B cell (primary cell): Measurements from ENCODE around the gene H6PD. TPM values are rescaled to one million over a fixed set of nuclear protein-coding genes. Genes with fewer than 3 reads are reported as not detected.

Experiments used
- ATAC-seq: fragments of 200-7000 bp; cut with Tn5 transposase; one replicate; pipeline ENCODE4 v1.10.0; 2021; ENCODE audit warnings: low read depth, mild to moderate bottlenecking, moderate number of reproducible peaks, moderate library complexity
- CTCF ChIA-PET: fragments of 350-600 bp; sonication (Branson Sonifier 250); formaldehyde crosslinking; loops from one replicate; lab custom pipeline; 2021; ENCODE audit warnings: antibody characterized with exemption, inconsistent platforms; lab: Charles Lee
- POLR2A ChIA-PET: fragments of 350-600 bp; sonication (Branson Sonifier 250); formaldehyde crosslinking; loops from one replicate; lab custom pipeline; 2021; ENCODE audit warnings: antibody characterized with exemption; lab: Charles Lee
- DNase-seq: peaks from one replicate; pipeline ENCODE4 v3.0.0; 2013
- H2AFZ ChIP-seq: 2 replicates; pipeline ENCODE4 v1.6.1; 2012; ENCODE audit warnings: mild to moderate bottlenecking, low read depth, low read length; ENCODE audit not compliant: insufficient read depth, poor library complexity, severe bottlenecking
- H3K27ac ChIP-seq, 2 donors: 1 replicate in 1 of 2; 2 replicates in 1 of 2; pipeline ENCODE4 v1.5.1; 2012 to 2013; ENCODE audit warnings: low read length in 2 of 2, mild to moderate bottlenecking in 2 of 2, moderate library complexity in 1 of 2
- H3K27me3 ChIP-seq, 4 experiments: fragments of 200-600 bp in 1 of 4; sonication (generic) in 1 of 4; replicated peaks in 1 of 4; 1 replicate in 2 of 4; 2 replicates in 2 of 4; pipeline versions ENCODE4 v1.6.1 to v1.7.0; 2013 to 2016; ENCODE audit warnings: low read length in 3 of 4, mild to moderate bottlenecking in 2 of 4, mixed read lengths in 1 of 4, moderate library complexity in 1 of 4; ENCODE audit not compliant: insufficient read depth in 4 of 4, control insufficient read depth in 3 of 4; ENCODE audit errors: control extremely low read depth in 1 of 4
- H3K36me3 ChIP-seq, 2 experiments: replicated peaks in 1 of 2; 1 replicate in 1 of 2; 2 replicates in 1 of 2; pipeline versions ENCODE4 v1.6.1 to v1.7.1; 2013; ENCODE audit warnings: low read length in 1 of 2; ENCODE audit not compliant: insufficient read depth in 2 of 2, control insufficient read depth in 1 of 2; ENCODE audit errors: control extremely low read depth in 1 of 2, extremely low read depth in 1 of 2
- H3K4me1 ChIP-seq, 2 donors: fragments of 200-600 bp in 1 of 2; sonication (generic) in 1 of 2; 1 replicate in 1 of 2; 2 replicates in 1 of 2; pipeline versions ENCODE4 v1.5.1 to v1.6.1; 2013 to 2017; ENCODE audit warnings: low read length in 2 of 2; ENCODE audit not compliant: control insufficient read depth in 2 of 2, insufficient read depth in 2 of 2
- H3K4me2 ChIP-seq: replicated peaks from 2 replicates; pipeline ENCODE3; 2012; ENCODE audit warnings: mild to moderate bottlenecking, low read depth, low read length; ENCODE audit not compliant: poor library complexity, severe bottlenecking
- H3K4me3 ChIP-seq, 5 experiments: fragments of 200-600 bp in 1 of 5; sonication (generic) in 1 of 5; 1 replicate in 3 of 5; 2 replicates in 2 of 5; pipeline versions ENCODE4 v1.5.1 to v1.7.0; 2011 to 2016; ENCODE audit warnings: low read length in 4 of 5, mild to moderate bottlenecking in 4 of 5, low read depth in 2 of 5, control low read depth in 1 of 5, moderate library complexity in 1 of 5; ENCODE audit not compliant: insufficient read depth in 1 of 5; ENCODE audit errors: control extremely low read depth in 1 of 5, extremely low read depth in 1 of 5
- H3K79me2 ChIP-seq: fragments of 200-600 bp; sonication (generic); one replicate; pipeline ENCODE4 v1.6.0; 2016; ENCODE audit warnings: low read length; ENCODE audit not compliant: control insufficient read depth, insufficient read depth
- H3K9ac ChIP-seq: fragments of 200-600 bp; sonication (generic); 2 replicates; pipeline ENCODE4 v1.6.1; 2017; ENCODE audit warnings: mild to moderate bottlenecking, low read length, moderate library complexity
- H3K9me3 ChIP-seq, 3 donors: one replicate each; pipeline versions ENCODE4 v1.6.1 to v1.7.1; 2013; ENCODE audit warnings: low read length in 2 of 3; ENCODE audit not compliant: control insufficient read depth in 2 of 3, insufficient read depth in 1 of 3; ENCODE audit errors: control extremely low read depth in 1 of 3
- H4K20me1 ChIP-seq: 2 replicates; pipeline ENCODE4 v1.6.0; 2012; ENCODE audit warnings: mild to moderate bottlenecking, low read length; ENCODE audit not compliant: insufficient read depth, control insufficient read depth, poor library complexity, severe bottlenecking
- H3K27ac Mint-ChIP-seq: one replicate; pipeline ENCODE4 v1.8.0; 2021; ENCODE audit warnings: mixed read lengths
- H3K27me3 Mint-ChIP-seq: one replicate; pipeline ENCODE4 v1.8.0; 2021; ENCODE audit warnings: mixed read lengths
- H3K4me1 Mint-ChIP-seq: one replicate; pipeline ENCODE4 v1.8.0; 2021; ENCODE audit warnings: mixed read lengths
- H3K4me3 Mint-ChIP-seq: one replicate; pipeline ENCODE4 v1.8.0; 2021; ENCODE audit warnings: mixed read lengths
- H3K9me3 Mint-ChIP-seq: one replicate; pipeline ENCODE4 v1.8.0; 2022; ENCODE audit warnings: mixed read lengths; ENCODE audit not compliant: insufficient read depth
- CTCF ChIP-seq: fragments of 200-600 bp; IDR thresholded peaks from one replicate; pipeline ENCODE4 v1.8.0; 2022; ENCODE audit warnings: antibody characterized with exemption, mild to moderate bottlenecking
- EZH2 ChIP-seq: IDR thresholded peaks from 2 replicates; pipeline ENCODE4 v1.6.1; 2012; ENCODE audit warnings: borderline replicate concordance, low read depth, mild to moderate bottlenecking, moderate library complexity, low read length; ENCODE audit not compliant: insufficient read depth, poor library complexity, severe bottlenecking
- WGBS: methylation state at CpG from one replicate; pipeline ENCODE4 v1.1.5; 2013; ENCODE audit warnings: missing lambda C conversion rate; ENCODE audit not compliant: insufficient coverage; 5-methylcytosine and 5-hydroxymethylcytosine counted together
- intact Hi-C: fragments of 100-400 bp; cut with micrococcal nuclease; formaldehyde crosslinking; loops from one replicate; pipeline ENCODE4 v1.10.0; 2022
- polyA plus RNA-seq: library from polyadenylated mRNA; depleted of rRNA; stranded (reverse); fragments of >200 nt; gene quantifications from 2 replicates; pipeline ENCODE4 v1.2.3, GENCODE V29; 2012
- total RNA-seq, 2 donors: library from RNA; stranded (reverse); fragments of 120-200 nt in 1 of 2; gene quantifications; 1 replicate in 1 of 2; 2 replicates in 1 of 2; pipeline versions ENCODE4 v1.2.3 to v1.2.4, GENCODE V29; 2013 to 2022

H6PD gene
- total and polyA plus RNA-seq, 2 donors (not counting 1 experiment from before 2014, with no cell fraction given), result 11.3 to 30.2 TPM

GRCh38 chr1:9196129-9197040 lies 38.2 kb upstream of the H6PD start:
- H3K4me2 ChIP-seq, result peak overlapping the region; percentile 52

More at GRCh38 chr1:9196129-9197040, 38.2 kb upstream of the H6PD start:
- Histone ChIP-seq H3K36me3 (no peaks in the 10 kb centered on the region), H3K4me3 (no peak overlapping the region), H2AFZ (peak overlapping the region; percentile 57), H3K9ac (no peak overlapping the region), H3K27ac (no peak overlapping the region), H4K20me1 (no peaks in the 10 kb centered on the region), H3K9me3 (peaks cover 0 to 5% (median 0%) of the 10 kb centered on the region in 3 donors), H3K79me2 (no peaks in the 10 kb centered on the region), H3K4me1 (peaks cover 7 to 13% of the 10 kb centered on the region in 2 donors), H3K27me3 (peaks cover 0 to 38% (median 22%) of the 10 kb centered on the region in 4 experiments)
- POLR2A ChIA-PET, result no interaction called here
- peaks cover 32% of the 10 kb centered on the region for H3K27me3 Mint-ChIP-seq
- H3K9me3 Mint-ChIP-seq, result no peaks in the 10 kb centered on the region
- H3K4me3 Mint-ChIP-seq, result peak overlapping the region; percentile 16
- no peak overlapping the region for H3K27ac Mint-ChIP-seq
- DNase-seq (peak; percentile 81), ATAC-seq (peak; percentile 78)
- WGBS, result 25% methylated on average over 23 of the region's 31 CpGs
- CTCF ChIA-PET, result interaction anchor here (0.8 to 10.4 kb wide), 22 partner anchors 9 to 295 kb away, joined by 3 to 153 read pairs (median 4); partner anchors contain the start of gene H6PD
- TF ChIP-seq EZH2 (no peak), CTCF (peak; percentile 84)
- peaks cover 31% of the 10 kb centered on the region for H3K4me1 Mint-ChIP-seq
- intact Hi-C loops, result loop anchor here (1.0 to 10.0 kb wide), 8 partner anchors 15 to 295 kb away; partner anchors contain the start of genes GPR157 and H6PD
